Neural cell (in vitro differentiated cells): ENCODE results near the gene FUBP3. TPM values are rescaled to one million over a fixed set of nuclear protein-coding genes. Genes with fewer than 3 reads are reported as not detected.

Source experiments
- H2AFZ ChIP-seq: fragments of 200-600, 300-800 bp; sonication (generic), shearing (Covaris generic); 2 replicates; pipeline ENCODE4 v1.6.0; 2014; ENCODE audit warnings: low read depth, mild to moderate bottlenecking, antibody characterized with exemption, low read length, moderate library complexity
- H3F3A ChIP-seq: fragments of 200-600 bp; shearing (Covaris generic); 2 replicates; pipeline ENCODE4 v1.6.1; 2016; ENCODE audit warnings: mild to moderate bottlenecking, moderate library complexity, mixed read lengths, antibody characterized with exemption, low read length; ENCODE audit not compliant: insufficient read depth, poor library complexity, severe bottlenecking
- H3K27ac ChIP-seq: fragments of 200-600, 300-800 bp; sonication (generic), shearing (Covaris generic); 2 replicates; pipeline ENCODE4 v1.5.1; 2014; ENCODE audit warnings: mild to moderate bottlenecking, low read length, moderate library complexity
- H3K27me3 ChIP-seq: fragments of 300-800, 200-600 bp; sonication (generic), shearing (Covaris generic); 2 replicates; pipeline ENCODE4 v1.6.0; 2014; ENCODE audit warnings: mild to moderate bottlenecking, low read depth, low read length, moderate library complexity; ENCODE audit not compliant: insufficient read depth
- H3K36me3 ChIP-seq: fragments of 300-800, 200-600 bp; sonication (generic), shearing (Covaris generic); 2 replicates; pipeline ENCODE4 v1.5.1; 2014; ENCODE audit warnings: mild to moderate bottlenecking, antibody characterized with exemption, low read length, moderate library complexity; ENCODE audit not compliant: insufficient read depth
- H3K4me2 ChIP-seq: fragments of 300-800, 200-600 bp; sonication (generic), shearing (Covaris generic); 2 replicates; pipeline ENCODE4 v1.6.0; 2014; ENCODE audit warnings: mild to moderate bottlenecking, low read length
- H3K4me3 ChIP-seq: fragments of 300-800, 200-600 bp; sonication (generic), shearing (Covaris generic); 2 replicates; pipeline ENCODE4 v1.5.1; 2014; ENCODE audit warnings: mild to moderate bottlenecking, low read length, moderate library complexity
- H3K79me2 ChIP-seq: fragments of 200-600 bp; shearing (Covaris generic); replicated peaks from 2 replicates; pipeline ENCODE4 v1.6.0; 2014; ENCODE audit warnings: mild to moderate bottlenecking, low read length, moderate library complexity; ENCODE audit not compliant: insufficient read depth
- H3K9ac ChIP-seq: fragments of 300-800, 200-600 bp; sonication (generic), shearing (Covaris generic); 2 replicates; pipeline ENCODE4 v1.6.1; 2016; ENCODE audit warnings: mild to moderate bottlenecking, low read length, mixed read lengths
- H3K9me2 ChIP-seq: fragments of 200-600 bp; shearing (Covaris generic); 2 replicates; pipeline ENCODE4 v1.6.1; 2016; ENCODE audit warnings: mild to moderate bottlenecking, low read length, mixed read lengths; ENCODE audit not compliant: insufficient read depth
- H3K9me3 ChIP-seq: fragments of 200-600, 300-800 bp; sonication (generic), shearing (Covaris generic); 2 replicates; pipeline ENCODE4 v1.6.1; 2016; ENCODE audit warnings: mild to moderate bottlenecking, mixed run types, low read length, moderate library complexity, mixed read lengths
- H4K20me1 ChIP-seq: fragments of 200-600 bp; shearing (Covaris generic); 2 replicates; pipeline ENCODE4 v1.6.1; 2016; ENCODE audit warnings: mild to moderate bottlenecking, mixed run types; ENCODE audit not compliant: insufficient read depth
- CTCF ChIP-seq: fragments of 450-650 bp; IDR thresholded peaks from 2 replicates; pipeline ENCODE4 v1.5.1; 2014; ENCODE audit warnings: antibody characterized with exemption, mild to moderate bottlenecking, moderate library complexity; ENCODE audit not compliant: poor library complexity, severe bottlenecking
- EP300 ChIP-seq: fragments of 450-650 bp; conservative IDR thresholded peaks from 2 replicates; pipeline ENCODE4 v1.6.1; 2014; ENCODE audit warnings: antibody characterized with exemption, mild to moderate bottlenecking, moderate library complexity; ENCODE audit not compliant: poor library complexity, severe bottlenecking
- EZH2 ChIP-seq: fragments of 200-600, 300-800 bp; shearing (Covaris generic), sonication (generic); IDR thresholded peaks from 2 replicates; pipeline ENCODE4 v1.6.1; 2014; ENCODE audit warnings: antibody characterized with exemption, low read length, borderline replicate concordance, mild to moderate bottlenecking; ENCODE audit not compliant: insufficient read depth, poor library complexity, severe bottlenecking
- MXI1 ChIP-seq: fragments of 450-650 bp; conservative IDR thresholded peaks from 2 replicates; pipeline ENCODE4 v1.6.1; 2014; ENCODE audit warnings: antibody characterized with exemption, mild to moderate bottlenecking; ENCODE audit not compliant: poor library complexity, severe bottlenecking
- POLR2AphosphoS5 ChIP-seq: IDR thresholded peaks from 2 replicates; pipeline ENCODE4 v1.6.1; 2012
- RAD21 ChIP-seq: fragments of 450-650 bp; conservative IDR thresholded peaks from 2 replicates; pipeline ENCODE4 v1.6.1; 2014; ENCODE audit warnings: antibody characterized with exemption, mild to moderate bottlenecking, moderate library complexity
- REST ChIP-seq: IDR thresholded peaks from 2 replicates; pipeline ENCODE4 v1.6.1; 2012; ENCODE audit warnings: borderline replicate concordance
- SMC3 ChIP-seq: fragments of 450-650 bp; conservative IDR thresholded peaks from 2 replicates; pipeline ENCODE4 v1.6.1; 2014; ENCODE audit warnings: antibody characterized with exemption, mild to moderate bottlenecking, moderate library complexity; ENCODE audit not compliant: poor library complexity
- TAF1 ChIP-seq: IDR thresholded peaks from 2 replicates; pipeline ENCODE4 v1.6.1; 2012; ENCODE audit warnings: low read depth
- polyA plus RNA-seq: library from polyadenylated mRNA; depleted of rRNA; stranded (reverse); fragments of >200 nt; gene quantifications from 2 replicates; pipeline ENCODE4 v1.2.3, GENCODE V29; 2014

Gene FUBP3
- polyA plus RNA-seq, 1 donor from 2014 or later, result 70.5 TPM

GRCh38 chr9:130548103-130548502 lies 31.3 kb upstream of the FUBP3 start:
- Histone ChIP-seq H3K9me3 (no peaks in the 10 kb centered on the region), H3K36me3 (no peaks in the 10 kb centered on the region), H3K27me3 (no peaks in the 10 kb centered on the region), H3K4me3 (no peak overlapping the region), H2AFZ (no peak overlapping the region), H3K79me2 (no peaks in the 10 kb centered on the region), H3K9me2 (no peaks in the 10 kb centered on the region), H3K4me2 (no peak overlapping the region), H3K9ac (no peak overlapping the region), H3K27ac (no peak overlapping the region), H4K20me1 (no peaks in the 10 kb centered on the region), H3F3A (no peaks in the 10 kb centered on the region)
- no peak for TF ChIP-seq TAF1
- TF ChIP-seq REST, result no peak
- no peak for TF ChIP-seq SMC3
- TF ChIP-seq POLR2AphosphoS5, result no peak
- TF ChIP-seq RAD21, result no peak
- no peak for TF ChIP-seq CTCF
- no peak for TF ChIP-seq EZH2
- no peak for TF ChIP-seq MXI1
- no peak for TF ChIP-seq EP300

- H3K4me3 ChIP-seq, result no peak overlapping the region
- H2AFZ ChIP-seq, result no peak overlapping the region
- TF ChIP-seq REST (no peak), POLR2AphosphoS5 (no peak), EZH2 (no peak), SMC3 (no peak), CTCF (no peak), TAF1 (no peak)
- no peaks in the 10 kb centered on the region for H3K36me3 ChIP-seq
- no peaks in the 10 kb centered on the region for H3K9me2 ChIP-seq
- no peaks in the 10 kb centered on the region for H3K79me2 ChIP-seq
- H3K27ac ChIP-seq, result no peak overlapping the region
- no peaks in the 10 kb centered on the region for H3F3A ChIP-seq
- H3K9ac ChIP-seq, result no peak overlapping the region
- no peaks in the 10 kb centered on the region for H3K9me3 ChIP-seq
- no peaks in the 10 kb centered on the region for H3K27me3 ChIP-seq
- H4K20me1 ChIP-seq, result no peaks in the 10 kb centered on the region
- no peak overlapping the region for H3K4me2 ChIP-seq
Measured at GRCh38 chr9:130549093-130549735, 30.2 kb upstream of the FUBP3 start.
